HAP-1 (cell line): ENCODE data around the gene EEPD1.

ENCODE experiments used
- DNase-seq, 2 experiments: peaks; one replicate each; pipeline ENCODE4 v3.0.0-alpha.2; 2016 to 2020; ENCODE audit warnings: low spot score in 2 of 2
- H3K27me3 ChIP-seq: fragments of 250-450 bp; sonication (Bioruptor Pico); 2 replicates; pipeline ENCODE4 v1.5.1; 2020; ENCODE audit warnings: low read depth, mild to moderate bottlenecking, moderate library complexity
- H3K36me3 ChIP-seq: fragments of 250-450 bp; sonication (Bioruptor Pico); replicated peaks from 2 replicates; pipeline ENCODE4 v1.5.1; 2020; ENCODE audit warnings: mild to moderate bottlenecking
- H3K4me1 ChIP-seq: fragments of 250-450 bp; sonication (Bioruptor Pico); 2 replicates; pipeline ENCODE4 v1.5.1; 2020; ENCODE audit warnings: mild to moderate bottlenecking
- H3K4me3 ChIP-seq: fragments of 250-450 bp; sonication (Bioruptor Pico); 2 replicates; pipeline ENCODE4 v1.5.1; 2020; ENCODE audit warnings: mild to moderate bottlenecking, moderate library complexity
- H3K9me3 ChIP-seq: fragments of 250-450 bp; sonication (Bioruptor Pico); 2 replicates; pipeline ENCODE4 v1.5.1; 2020; ENCODE audit warnings: mild to moderate bottlenecking, moderate library complexity
- in situ Hi-C: fragments of 300-500 bp; cut with MboI; formaldehyde crosslinking; loops from 3 replicates; pipeline ENCODE4 v1.14.3; 2020; ENCODE audit warnings: low sequenced_read_pairs, inconsistent platforms, mixed read lengths

The EEPD1 gene

GRCh38 chr7:36155811-36156361, 2.8 kb downstream of the EEPD1 start:
- peak overlapping the region; percentile 2; the same call in 1 of the 2 replicates for H3K4me3 ChIP-seq
- DNase-seq, result peak in 1 of 2 experiments; percentile 28
- H3K27me3 ChIP-seq, result no peaks in the 10 kb centered on the region
- in situ Hi-C loops, result no loop called here
- H3K36me3 ChIP-seq, result no peaks in the 10 kb centered on the region
- H3K9me3 ChIP-seq, result no peaks in the 10 kb centered on the region
- peaks cover 22% of the 10 kb centered on the region for H3K4me1 ChIP-seq

- Histone ChIP-seq H3K36me3 (no peaks in the 10 kb centered on the region), H3K27me3 (no peaks in the 10 kb centered on the region), H3K4me3 (no peak overlapping the region), H3K4me1 (peaks cover 22% of the 10 kb centered on the region), H3K9me3 (no peaks in the 10 kb centered on the region)
- in situ Hi-C loops, result no loop called here
- no peak for DNase-seq
These were observed 4.7 kb downstream of the EEPD1 start for GRCh38 chr7:36157527-36158320.

- Histone ChIP-seq H3K4me1 (peaks cover 22% of the 10 kb centered on the region), H3K9me3 (no peaks in the 10 kb centered on the region), H3K4me3 (no peak overlapping the region), H3K27me3 (no peaks in the 10 kb centered on the region), H3K36me3 (no peaks in the 10 kb centered on the region)
- in situ Hi-C loops, result no loop called here
- DNase-seq, result peak; percentile 41 to 65
These were observed 5.2 kb downstream of the EEPD1 start for GRCh38 chr7:36158321-36158605.

GRCh38 chr7:36159618-36160017, 6.6 kb downstream of the EEPD1 start:
- in situ Hi-C loops, result no loop called here
- H3K4me1 ChIP-seq, result peaks cover 22% of the 10 kb centered on the region
- no peaks in the 10 kb centered on the region for H3K36me3 ChIP-seq
- H3K4me3 ChIP-seq, result no peak overlapping the region
- no peak for DNase-seq
- no peaks in the 10 kb centered on the region for H3K27me3 ChIP-seq
- H3K9me3 ChIP-seq, result no peaks in the 10 kb centered on the region

GRCh38 chr7:36160313-36160712, 7.3 kb downstream of the EEPD1 start:
- Histone ChIP-seq H3K27me3 (no peaks in the 10 kb centered on the region), H3K4me1 (peaks cover 22% of the 10 kb centered on the region), H3K36me3 (no peaks in the 10 kb centered on the region), H3K9me3 (no peaks in the 10 kb centered on the region), H3K4me3 (no peak overlapping the region)
- in situ Hi-C loops, result no loop called here
- DNase-seq, result no peak

GRCh38 chr7:36161996-36162395, 8.9 kb downstream of the EEPD1 start:
- DNase-seq, result no peak

GRCh38 chr7:36165059-36165458, 12.0 kb downstream of the EEPD1 start:
- H3K36me3 ChIP-seq, result no peaks in the 10 kb centered on the region
- no peaks in the 10 kb centered on the region for H3K27me3 ChIP-seq
- in situ Hi-C loops, result no loop called here
- no peak overlapping the region for H3K4me3 ChIP-seq
- no peaks in the 10 kb centered on the region for H3K9me3 ChIP-seq
- H3K4me1 ChIP-seq, result no peaks in the 10 kb centered on the region
- no peak for DNase-seq

More at GRCh38 chr7:36161996-36162395, 8.9 kb downstream of the EEPD1 start:
- Histone ChIP-seq H3K4me3 (no peak overlapping the region), H3K27me3 (no peaks in the 10 kb centered on the region), H3K36me3 (no peaks in the 10 kb centered on the region), H3K4me1 (peaks cover 10% of the 10 kb centered on the region), H3K9me3 (no peaks in the 10 kb centered on the region)
- in situ Hi-C loops, result no loop called here

- Histone ChIP-seq H3K36me3 (no peaks in the 10 kb centered on the region), H3K4me3 (no peak overlapping the region), H3K9me3 (no peaks in the 10 kb centered on the region), H3K4me1 (no peaks in the 10 kb centered on the region), H3K27me3 (no peaks in the 10 kb centered on the region)
- in situ Hi-C loops, result no loop called here
- no peak for DNase-seq
These were observed 12.7 kb downstream of the EEPD1 start for GRCh38 chr7:36165802-36166201.

- no peak for DNase-seq
- in situ Hi-C loops, result no loop called here
- Histone ChIP-seq H3K27me3 (no peaks in the 10 kb centered on the region), H3K4me1 (no peaks in the 10 kb centered on the region), H3K9me3 (no peaks in the 10 kb centered on the region), H3K36me3 (no peaks in the 10 kb centered on the region), H3K4me3 (no peak overlapping the region)
These were observed 14.5 kb downstream of the EEPD1 start for GRCh38 chr7:36167403-36168050.

- no peak for DNase-seq
- H3K36me3 ChIP-seq, result no peaks in the 10 kb centered on the region
- H3K9me3 ChIP-seq, result no peaks in the 10 kb centered on the region
- no peaks in the 10 kb centered on the region for H3K4me1 ChIP-seq
- H3K27me3 ChIP-seq, result no peaks in the 10 kb centered on the region
- in situ Hi-C loops, result no loop called here
- no peak overlapping the region for H3K4me3 ChIP-seq
These were observed 18.4 kb downstream of the EEPD1 start for GRCh38 chr7:36171503-36171902.

- no peak overlapping the region for H3K4me3 ChIP-seq
- DNase-seq, result no peak
- no peaks in the 10 kb centered on the region for H3K4me1 ChIP-seq
- no peaks in the 10 kb centered on the region for H3K27me3 ChIP-seq
- no peaks in the 10 kb centered on the region for H3K9me3 ChIP-seq
- in situ Hi-C loops, result no loop called here
- H3K36me3 ChIP-seq, result no peaks in the 10 kb centered on the region
These were observed 22.8 kb downstream of the EEPD1 start for GRCh38 chr7:36175886-36176285.

- Histone ChIP-seq H3K4me3 (no peak overlapping the region), H3K27me3 (no peaks in the 10 kb centered on the region), H3K4me1 (no peaks in the 10 kb centered on the region), H3K9me3 (no peaks in the 10 kb centered on the region), H3K36me3 (no peaks in the 10 kb centered on the region)
- in situ Hi-C loops, result no loop called here
- no peak for DNase-seq
These were observed 23.6 kb downstream of the EEPD1 start for GRCh38 chr7:36176697-36177096.

- DNase-seq, result no peak
- in situ Hi-C loops, result no loop called here
- Histone ChIP-seq H3K36me3 (no peaks in the 10 kb centered on the region), H3K4me3 (no peak overlapping the region), H3K4me1 (no peaks in the 10 kb centered on the region), H3K9me3 (no peaks in the 10 kb centered on the region), H3K27me3 (no peaks in the 10 kb centered on the region)
These were observed 27.1 kb downstream of the EEPD1 start for GRCh38 chr7:36180121-36180520.

- Histone ChIP-seq H3K4me1 (no peaks in the 10 kb centered on the region), H3K4me3 (no peak overlapping the region), H3K27me3 (no peaks in the 10 kb centered on the region), H3K36me3 (no peaks in the 10 kb centered on the region), H3K9me3 (no peaks in the 10 kb centered on the region)
- no peak for DNase-seq
- in situ Hi-C loops, result no loop called here
These were observed 28.6 kb downstream of the EEPD1 start for GRCh38 chr7:36181668-36182067.
